ENCODE results near the gene KRTAP10-8. TPM values are rescaled to one million over a fixed set of nuclear protein-coding genes. Genes with fewer than 3 reads are reported as not detected.
A peak's percentile ranks its signal among the peaks of the same experiment; 100 is the strongest.
"Not testable (repeated sequence)": the region's sequence is repeated elsewhere in the genome, so short reads cannot be mapped to it uniquely, and the experiment has no call there.

The KRTAP10-8 gene
- total and polyA plus RNA-seq, 2 experiments from 2014 or later = not detected

DNA sequence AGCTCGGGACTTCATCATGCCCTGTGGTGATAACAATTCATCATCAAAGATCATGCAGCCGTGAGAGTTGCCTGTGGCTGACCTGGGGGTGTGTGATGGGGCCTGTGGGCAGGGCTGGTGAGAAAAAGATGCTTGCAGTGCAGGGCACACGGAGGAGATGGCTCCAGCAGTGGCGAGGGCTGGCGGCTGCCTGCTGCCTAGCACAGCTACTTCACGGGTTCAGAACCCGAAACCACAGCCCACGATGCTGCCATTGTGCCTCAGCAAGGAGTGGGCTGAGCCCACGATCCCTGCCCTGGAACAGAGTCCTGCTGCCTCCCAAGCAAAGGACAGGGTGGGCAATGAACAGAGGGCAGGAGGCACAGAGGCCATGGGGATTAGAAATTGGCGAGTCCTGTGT, 14.4 kb downstream of the KRTAP10-8 start (continued):
- TF ChIP-seq, protein P1, sequence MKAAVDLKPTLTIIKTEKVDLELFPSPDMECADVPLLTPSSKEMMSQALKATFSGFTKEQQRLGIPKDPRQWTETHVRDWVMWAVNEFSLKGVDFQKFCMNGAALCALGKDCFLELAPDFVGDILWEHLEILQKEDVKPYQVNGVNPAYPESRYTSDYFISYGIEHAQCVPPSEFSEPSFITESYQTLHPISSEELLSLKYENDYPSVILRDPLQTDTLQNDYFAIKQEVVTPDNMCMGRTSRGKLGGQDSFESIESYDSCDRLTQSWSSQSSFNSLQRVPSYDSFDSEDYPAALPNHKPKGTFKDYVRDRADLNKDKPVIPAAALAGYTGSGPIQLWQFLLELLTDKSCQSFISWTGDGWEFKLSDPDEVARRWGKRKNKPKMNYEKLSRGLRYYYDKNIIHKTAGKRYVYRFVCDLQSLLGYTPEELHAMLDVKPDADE (IDR thresholded peaks at IDR 0.05) = no peak
- no peak for TF ChIP-seq NANOG (IDR thresholded peaks at IDR 0.05; ENCODE audit: borderline replicate concordance)

DNA sequence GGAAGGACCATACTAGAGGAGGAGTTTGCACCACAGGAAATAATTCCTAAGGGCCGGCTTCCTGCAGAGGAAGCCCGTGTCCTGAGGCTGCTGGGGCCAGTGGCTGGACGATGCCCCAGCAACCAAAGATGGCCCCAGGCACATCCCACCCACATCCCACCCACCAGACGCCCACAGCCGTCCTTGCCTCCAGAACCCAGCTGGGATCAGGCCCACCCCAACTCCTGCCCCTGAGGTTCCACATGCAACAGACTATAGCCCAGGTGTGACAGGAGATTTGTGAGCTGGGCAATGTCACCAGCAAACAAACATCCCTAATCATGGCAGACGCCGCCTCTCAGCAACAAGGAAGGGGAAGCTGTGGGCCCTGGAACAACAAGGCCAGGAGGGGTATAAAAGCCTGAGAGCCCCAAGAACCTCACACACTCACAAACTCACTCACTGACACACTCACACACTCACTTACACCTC, 14.8 kb downstream of the KRTAP10-8 start, which contains the start of gene KRTAP10-9:
KRTAP10-9 (plus strand) TSS at position 421 of the 471 bp plus-strand sequence. CDS start 79 bp downstream, outside the sequence.
- Mint-ChIP-seq H3K4me1 (no peaks in the 10 kb centered on the region), H3K9me3 (peaks cover 42% of the 10 kb centered on the region), H3K36me3 (ENCODE audit: low read depth) (peaks cover 22% of the 10 kb centered on the region), H3K27me3 (ENCODE audit: insufficient read depth, low read depth, poor library complexity) (peaks cover 7% of the 10 kb centered on the region), H3K4me3 (no peak within 1 kb of the TSS), H3K27ac (no peak within 1 kb of the TSS)
- H3K4me2 ChIP-seq = no peak within 1 kb of the TSS
- no peaks in the 10 kb centered on the region for H3K27me3 ChIP-seq (ENCODE audit: insufficient read depth)
- H3K4me3 ChIP-seq = no peak within 1 kb of the TSS
- no peak within 1 kb of the TSS for H2AFZ ChIP-seq
- H3F3A ChIP-seq (replicated peaks; ENCODE audit: low read depth) = no peaks in the 10 kb centered on the region
- no peak within 1 kb of the TSS for H3K27ac ChIP-seq (ENCODE audit: low read depth)
- H3K9me2 ChIP-seq (ENCODE audit: insufficient read depth) = no peaks in the 10 kb centered on the region
- H4K20me1 ChIP-seq (replicated peaks; ENCODE audit: insufficient read depth) = no peaks in the 10 kb centered on the region
- H3K36me3 ChIP-seq (ENCODE audit: insufficient read depth) = no peaks in the 10 kb centered on the region; the same call in 1 of the 2 replicates
- DNase-seq (ENCODE audit: low spot score) = no peak
- no peaks in the 10 kb centered on the region for H3K79me2 ChIP-seq (replicated peaks; ENCODE audit: insufficient read depth)
- TF ChIP-seq, protein P2, sequence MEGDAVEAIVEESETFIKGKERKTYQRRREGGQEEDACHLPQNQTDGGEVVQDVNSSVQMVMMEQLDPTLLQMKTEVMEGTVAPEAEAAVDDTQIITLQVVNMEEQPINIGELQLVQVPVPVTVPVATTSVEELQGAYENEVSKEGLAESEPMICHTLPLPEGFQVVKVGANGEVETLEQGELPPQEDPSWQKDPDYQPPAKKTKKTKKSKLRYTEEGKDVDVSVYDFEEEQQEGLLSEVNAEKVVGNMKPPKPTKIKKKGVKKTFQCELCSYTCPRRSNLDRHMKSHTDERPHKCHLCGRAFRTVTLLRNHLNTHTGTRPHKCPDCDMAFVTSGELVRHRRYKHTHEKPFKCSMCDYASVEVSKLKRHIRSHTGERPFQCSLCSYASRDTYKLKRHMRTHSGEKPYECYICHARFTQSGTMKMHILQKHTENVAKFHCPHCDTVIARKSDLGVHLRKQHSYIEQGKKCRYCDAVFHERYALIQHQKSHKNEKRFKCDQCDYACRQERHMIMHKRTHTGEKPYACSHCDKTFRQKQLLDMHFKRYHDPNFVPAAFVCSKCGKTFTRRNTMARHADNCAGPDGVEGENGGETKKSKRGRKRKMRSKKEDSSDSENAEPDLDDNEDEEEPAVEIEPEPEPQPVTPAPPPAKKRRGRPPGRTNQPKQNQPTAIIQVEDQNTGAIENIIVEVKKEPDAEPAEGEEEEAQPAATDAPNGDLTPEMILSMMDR (conservative IDR thresholded peaks at IDR 0.05; ENCODE audit: low read depth in 2 of 2) = no peak
- TF ChIP-seq NANOG (IDR thresholded peaks at IDR 0.05; ENCODE audit: borderline replicate concordance) = no peak
- TF ChIP-seq CREB1 (CRISPR knock-in tag; IDR thresholded peaks at IDR 0.05; ENCODE audit: low read depth) = no peak
- TF ChIP-seq ZNF331 (CRISPR knock-in tag; IDR thresholded peaks at IDR 0.05; ENCODE audit: low read depth) = no peak
- no peak for TF ChIP-seq JUNB (IDR thresholded peaks at IDR 0.05; ENCODE audit: unreplicated experiment)
- no peak for TF ChIP-seq EZH2 (IDR thresholded peaks at IDR 0.05; ENCODE audit: low read depth, unreplicated experiment)
- TF ChIP-seq POLR2AphosphoS5 (IDR thresholded peaks at IDR 0.05; ENCODE audit: low read depth) = no peak
- no peak for TF ChIP-seq EZH2phosphoT487 (IDR thresholded peaks at IDR 0.05; ENCODE audit: unreplicated experiment)
- H3K4me1 ChIP-seq (ENCODE audit: insufficient read depth) = no peaks in the 10 kb centered on the region
- no peak for ATAC-seq

DNA sequence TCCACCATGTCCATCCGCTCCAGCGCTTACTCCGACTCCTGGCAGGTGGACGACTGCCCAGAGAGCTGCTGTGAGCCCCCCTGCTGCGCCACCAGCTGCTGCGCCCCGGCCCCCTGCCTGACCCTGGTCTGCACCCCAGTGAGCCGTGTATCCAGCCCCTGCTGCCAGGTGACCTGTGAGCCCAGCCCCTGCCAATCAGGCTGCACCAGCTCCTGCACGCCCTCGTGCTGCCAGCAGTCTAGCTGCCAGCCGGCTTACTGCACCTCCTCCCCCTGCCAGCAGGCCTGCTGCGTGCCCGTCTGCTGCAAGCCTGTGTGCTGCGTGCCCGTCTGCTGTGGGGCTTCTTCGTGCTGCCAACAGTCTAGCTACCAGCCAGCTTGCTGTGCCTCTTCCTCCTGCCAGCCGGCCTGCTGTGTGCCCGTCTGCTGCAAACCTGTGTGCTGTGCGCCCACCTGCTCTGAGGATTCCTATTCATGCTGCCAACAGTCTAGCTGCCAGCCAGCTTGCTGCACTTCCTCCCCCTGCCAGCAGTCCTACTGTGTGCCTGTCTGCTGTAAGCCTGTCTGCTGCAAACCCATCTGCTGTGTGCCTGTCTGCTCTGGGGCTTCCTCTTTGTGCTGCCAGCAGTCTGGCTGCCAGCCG, 15.4 kb downstream of the KRTAP10-8 start:
- H3K4me1 Mint-ChIP-seq; H3K27me3 ChIP-seq (ENCODE audit: insufficient read depth); H3F3A ChIP-seq (replicated peaks; ENCODE audit: low read depth); H3K4me3 ChIP-seq; H3K9me2 ChIP-seq (ENCODE audit: insufficient read depth); H3K4me1 ChIP-seq (ENCODE audit: insufficient read depth); H2AFZ ChIP-seq; H3K27ac ChIP-seq (ENCODE audit: low read depth); ATAC-seq; H3K79me2 ChIP-seq (replicated peaks; ENCODE audit: insufficient read depth); H3K27ac Mint-ChIP-seq; H3K4me3 Mint-ChIP-seq; H3K4me2 ChIP-seq; H4K20me1 ChIP-seq (replicated peaks; ENCODE audit: insufficient read depth); H3K36me3 ChIP-seq (ENCODE audit: insufficient read depth); H3K27me3 Mint-ChIP-seq (ENCODE audit: insufficient read depth, low read depth, poor library complexity); DNase-seq (ENCODE audit: low spot score): not testable (repeated sequence)
- Mint-ChIP-seq H3K9me3 (peaks cover 45% of the 10 kb centered on the region), H3K36me3 (ENCODE audit: low read depth) (peaks cover 23% of the 10 kb centered on the region)

DNA sequence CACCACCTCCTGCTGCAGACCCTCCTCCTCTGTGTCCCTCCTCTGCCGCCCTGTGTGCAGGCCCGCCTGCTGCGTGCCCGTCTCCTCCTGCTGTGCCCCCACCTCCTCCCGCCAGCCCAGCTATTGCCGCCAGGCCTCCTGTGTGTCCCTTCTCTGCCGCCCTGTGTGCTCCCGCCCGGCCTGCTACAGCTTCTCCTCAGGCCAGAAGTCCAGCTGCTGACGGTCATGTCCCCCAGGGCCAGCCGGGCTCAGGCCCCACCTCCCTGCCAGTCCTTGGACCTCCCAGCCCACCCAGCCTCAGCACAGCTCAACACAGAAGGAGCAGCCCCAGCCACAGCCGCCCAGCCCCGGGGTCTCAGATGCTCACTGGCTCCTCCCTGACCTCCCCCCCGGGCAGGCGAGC, 16.0 kb downstream of the KRTAP10-8 start:
- not testable (repeated sequence) for H3K27ac Mint-ChIP-seq; DNase-seq (ENCODE audit: low spot score); H3F3A ChIP-seq (replicated peaks; ENCODE audit: low read depth); H3K4me1 ChIP-seq (ENCODE audit: insufficient read depth); H3K4me2 ChIP-seq; H2AFZ ChIP-seq; H4K20me1 ChIP-seq (replicated peaks; ENCODE audit: insufficient read depth); H3K27me3 ChIP-seq (ENCODE audit: insufficient read depth); H3K36me3 ChIP-seq (ENCODE audit: insufficient read depth); H3K4me3 Mint-ChIP-seq; H3K4me1 Mint-ChIP-seq; H3K79me2 ChIP-seq (replicated peaks; ENCODE audit: insufficient read depth); H3K9me2 ChIP-seq (ENCODE audit: insufficient read depth); H3K4me3 ChIP-seq; H3K27me3 Mint-ChIP-seq (ENCODE audit: insufficient read depth, low read depth, poor library complexity); H3K27ac ChIP-seq (ENCODE audit: low read depth)
- peaks cover 20% of the 10 kb centered on the region for H3K36me3 Mint-ChIP-seq (ENCODE audit: low read depth)
- ATAC-seq = peak; percentile 63
- H3K9me3 Mint-ChIP-seq = peaks cover 43% of the 10 kb centered on the region
